HG02885 (cell line): ENCODE results near the gene CCDC102A.
A peak's percentile ranks its signal among the peaks of the same experiment; 100 is the strongest.
"Not testable (repeated sequence)": the region's sequence is repeated elsewhere in the genome, so short reads cannot be mapped to it uniquely, and the experiment has no call there.

Experiments used
- ATAC-seq: cut with Tn5 transposase; IDR thresholded peaks from one replicate; pipeline ENCODE4 v1.9.1; 2021; ENCODE audit warnings: mild to moderate bottlenecking; ENCODE audit not compliant: unreplicated experiment, poor library complexity

Gene CCDC102A

GRCh38 chr16:57504491-57504890 lies 31.9 kb downstream of the CCDC102A start:
- no peak for ATAC-seq

- ATAC-seq = no peak
Observed at GRCh38 chr16:57504001-57504400, 32.4 kb downstream of the CCDC102A start.

- no peak for ATAC-seq
Observed at GRCh38 chr16:57503366-57503765, 33.0 kb downstream of the CCDC102A start.

GRCh38 chr16:57502048-57502775 lies 34.2 kb downstream of the CCDC102A start:
- ATAC-seq = no peak

GRCh38 chr16:57501492-57501891 lies 34.9 kb downstream of the CCDC102A start:
- no peak for ATAC-seq

- ATAC-seq = no peak
Observed at GRCh38 chr16:57500578-57501111, 35.7 kb downstream of the CCDC102A start.

GRCh38 chr16:57499941-57500340 lies 36.4 kb downstream of the CCDC102A start:
- ATAC-seq = not testable (repeated sequence)

- ATAC-seq = no peak
Observed at GRCh38 chr16:57498031-57498430, 38.3 kb downstream of the CCDC102A start.

- no peak for ATAC-seq
Observed at GRCh38 chr16:57497121-57497520, 39.2 kb downstream of the CCDC102A start.

- no peak for ATAC-seq
Observed at GRCh38 chr16:57493767-57494166, 42.6 kb downstream of the CCDC102A start.

- ATAC-seq = no peak
Observed at GRCh38 chr16:57489229-57489628, 47.1 kb downstream of the CCDC102A start.

- no peak for ATAC-seq
Observed at GRCh38 chr16:57486858-57487834, 49.2 kb downstream of the CCDC102A start.

- peak; percentile 92 for ATAC-seq
Observed at GRCh38 chr16:57485916-57486857, 50.2 kb downstream of the CCDC102A start, which contains the start of gene DOK4. TSS of gene DOK4 (minus strand) at chr16:57486493. CDS start at chr16:57479507, 6,986 bp downstream.

GRCh38 chr16:57485091-57485915 lies 51.1 kb downstream of the CCDC102A start:
- ATAC-seq = no peak

- ATAC-seq = no peak
Observed at GRCh38 chr16:57484515-57485005, 51.8 kb downstream of the CCDC102A start.

GRCh38 chr16:57483725-57484514 lies 52.5 kb downstream of the CCDC102A start:
- ATAC-seq = no peak

GRCh38 chr16:57482845-57483545 lies 53.4 kb downstream of the CCDC102A start:
- no peak for ATAC-seq
